ENCODE measurements around the gene MAD1L1. TPM values are rescaled to one million over a fixed set of nuclear protein-coding genes. Genes with fewer than 3 reads are reported as not detected.

Gene MAD1L1
- total RNA-seq, 2 donors from 2014 or later, result 59.1 to 61.4 TPM

GRCh38 chr7:1965579-1966294, 267.0 kb downstream of the MAD1L1 start:
- no peak for TF ChIP-seq CTCF (conservative IDR thresholded peaks at IDR 0.05)
- Mint-ChIP-seq H3K4me1 (peaks cover 18% of the 10 kb centered on the region), H3K27me3 (ENCODE audit: insufficient read depth) (no peaks in the 10 kb centered on the region), H3K4me3 (no peak overlapping the region), H3K27ac (no peak overlapping the region), H3K36me3 (ENCODE audit: low read depth) (peaks cover 50% of the 10 kb centered on the region), H3K9me3 (peaks cover 10% of the 10 kb centered on the region)
- no peaks in the 10 kb centered on the region for H3K27me3 ChIP-seq (ENCODE audit: control insufficient read depth, insufficient read depth, low read length, poor library complexity, severe bottlenecking)
- H3K4me1 ChIP-seq (ENCODE audit: control insufficient read depth, insufficient read depth, low read length), result no peaks in the 10 kb centered on the region
- no peak overlapping the region for H3K9ac ChIP-seq (ENCODE audit: extremely low read depth, low read length, poor library complexity, severe bottlenecking)
- no peaks in the 10 kb centered on the region for H3K9me3 ChIP-seq (ENCODE audit: control insufficient read depth, low read length)
- H3K4me3 ChIP-seq (ENCODE audit: low read length), result no peak overlapping the region
- H3K36me3 ChIP-seq (ENCODE audit: control insufficient read depth, insufficient read depth, low read length), result peaks cover 20% of the 10 kb centered on the region
- no peak overlapping the region for H3K27ac ChIP-seq (ENCODE audit: low read depth, low read length)
- WGBS, 2 experiments (ENCODE audit: insufficient coverage in 1 of 2, insufficient read length in 1 of 2), result 95% methylated on average over 19 to 26 of the region's 26 CpGs
- no peak for DNase-seq

- peaks cover 47% of the 10 kb centered on the region for H3K36me3 Mint-ChIP-seq (ENCODE audit: low read depth)
- H3K27me3 ChIP-seq (ENCODE audit: control insufficient read depth, insufficient read depth, low read length, poor library complexity, severe bottlenecking), result no peaks in the 10 kb centered on the region
- H3K9ac ChIP-seq (ENCODE audit: extremely low read depth, low read length, poor library complexity, severe bottlenecking), result no peak overlapping the region
- 96% methylated on average over 10 to 25 of the region's 25 CpGs for WGBS, 2 experiments (ENCODE audit: insufficient coverage in 1 of 2, insufficient read length in 1 of 2)
- DNase-seq, result no peak
- H3K9me3 ChIP-seq (ENCODE audit: control insufficient read depth, low read length), result no peaks in the 10 kb centered on the region
- H3K9me3 Mint-ChIP-seq, result peaks cover 10% of the 10 kb centered on the region
- no peaks in the 10 kb centered on the region for H3K27me3 Mint-ChIP-seq (ENCODE audit: insufficient read depth)
- H3K4me1 ChIP-seq (ENCODE audit: control insufficient read depth, insufficient read depth, low read length), result no peaks in the 10 kb centered on the region
- no peak overlapping the region for H3K4me3 Mint-ChIP-seq
- H3K36me3 ChIP-seq (ENCODE audit: control insufficient read depth, insufficient read depth, low read length), result peaks cover 20% of the 10 kb centered on the region
- H3K27ac Mint-ChIP-seq, result peak overlapping the region; percentile 27
- H3K27ac ChIP-seq (ENCODE audit: low read depth, low read length), result no peak overlapping the region
- TF ChIP-seq CTCF (conservative IDR thresholded peaks at IDR 0.05), result no peak
- peaks cover 18% of the 10 kb centered on the region for H3K4me1 Mint-ChIP-seq
- H3K4me3 ChIP-seq (ENCODE audit: low read length), result no peak overlapping the region
Observed at GRCh38 chr7:1964913-1965578, 267.7 kb downstream of the MAD1L1 start.

DNA sequence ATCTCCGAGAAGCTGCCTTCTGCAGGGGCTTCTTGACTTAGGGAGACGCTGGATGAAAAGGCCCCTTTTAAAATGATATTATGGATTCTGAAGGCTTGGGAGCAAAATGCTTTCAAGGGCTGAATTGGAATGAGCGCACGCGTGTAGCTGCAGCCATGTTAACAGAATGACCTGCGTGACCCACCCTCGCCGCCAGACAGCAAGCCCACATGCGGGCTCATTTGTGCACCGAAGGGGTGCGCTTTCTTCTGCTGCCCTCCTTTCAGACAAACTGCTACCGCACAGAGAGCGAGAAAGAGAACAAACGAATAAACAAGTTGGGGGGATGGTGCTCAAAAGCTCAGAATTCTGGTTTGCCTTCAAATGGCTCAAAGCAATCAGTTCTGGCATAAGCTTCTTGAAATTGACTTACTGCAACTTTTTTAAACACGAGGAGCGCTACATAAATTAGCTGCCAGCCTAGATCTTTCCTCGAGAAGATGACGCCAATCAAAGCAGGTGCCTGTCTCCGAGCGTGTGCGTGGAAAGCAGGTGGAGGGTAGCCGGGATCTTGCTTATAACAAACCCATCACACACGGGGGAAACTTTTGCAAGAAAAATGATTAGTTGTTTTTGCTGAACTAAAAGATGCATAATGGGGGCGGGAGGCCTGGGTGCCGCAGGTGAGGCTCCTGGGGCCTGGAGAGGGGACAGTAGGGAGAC, 268.4 kb downstream of the MAD1L1 start:
- Histone ChIP-seq H3K4me1 (ENCODE audit: control insufficient read depth, insufficient read depth, low read length) (no peaks in the 10 kb centered on the region), H3K4me3 (ENCODE audit: low read length) (no peak overlapping the region), H3K36me3 (ENCODE audit: control insufficient read depth, insufficient read depth, low read length) (peaks cover 20% of the 10 kb centered on the region), H3K27ac (ENCODE audit: low read depth, low read length) (peak overlapping the region; percentile 47), H3K9ac (ENCODE audit: extremely low read depth, low read length, poor library complexity, severe bottlenecking) (no peak overlapping the region), H3K9me3 (ENCODE audit: control insufficient read depth, low read length) (no peaks in the 10 kb centered on the region), H3K27me3 (ENCODE audit: control insufficient read depth, insufficient read depth, low read length, poor library complexity, severe bottlenecking) (no peaks in the 10 kb centered on the region)
- H3K4me3 Mint-ChIP-seq, result no peak overlapping the region
- peaks cover 47% of the 10 kb centered on the region for H3K36me3 Mint-ChIP-seq (ENCODE audit: low read depth)
- no peak overlapping the region for H3K27ac Mint-ChIP-seq
- no peak for DNase-seq
- H3K27me3 Mint-ChIP-seq (ENCODE audit: insufficient read depth), result no peaks in the 10 kb centered on the region
- peaks cover 10% of the 10 kb centered on the region for H3K9me3 Mint-ChIP-seq
- peaks cover 18% of the 10 kb centered on the region for H3K4me1 Mint-ChIP-seq
- 92 to 94% methylated on average over 21 to 25 of the region's 25 CpGs for WGBS, 2 experiments (ENCODE audit: insufficient coverage in 1 of 2, insufficient read length in 1 of 2)
- TF ChIP-seq CTCF (conservative IDR thresholded peaks at IDR 0.05), result no peak

Data from endodermal cell (in vitro differentiated cells).